22Rv1 (cell line): ENCODE results near the gene OR10J1.
"Not testable (repeated sequence)": the region's sequence is repeated elsewhere in the genome, so short reads cannot be mapped to it uniquely, and the experiment has no call there.

Experiments
- H3K27ac ChIP-seq: fragments of 450-650 bp; 2 replicates; pipeline ENCODE4 v1.5.1; 2017
- CTCF ChIP-seq: fragments of 450-650 bp; IDR thresholded peaks from 2 replicates; pipeline ENCODE4 v1.5.1; 2017; ENCODE audit warnings: mild to moderate bottlenecking
- ZFX ChIP-seq: fragments of 450-650 bp; IDR thresholded peaks from 2 replicates; pipeline ENCODE4 v1.6.1; 2017; ENCODE audit warnings: antibody characterized with exemption, borderline replicate concordance

The OR10J1 gene

GRCh38 chr1:159431904-159432303 is 7.6 kb upstream of the OR10J1 start, which contains the start of gene OR10J4:
OR10J4 (plus strand) TSS chr1:159432204.
- TF ChIP-seq CTCF (no peak), ZFX (no peak)
- no peak within 1 kb of the TSS for H3K27ac ChIP-seq

GRCh38 chr1:159436469-159436868 is 3.1 kb upstream of the OR10J1 start:
- no peak overlapping the region for H3K27ac ChIP-seq

GRCh38 chr1:159441360-159441759 is 1.8 kb downstream of the OR10J1 start:
- no peak for TF ChIP-seq CTCF
- TF ChIP-seq ZFX = no peak
- H3K27ac ChIP-seq = no peak overlapping the region

More at GRCh38 chr1:159436469-159436868, 3.1 kb upstream of the OR10J1 start:
- TF ChIP-seq ZFX (no peak), CTCF (no peak)

GRCh38 chr1:159442428-159442827 is 2.9 kb downstream of the OR10J1 start:
- no peak for TF ChIP-seq ZFX
- no peak for TF ChIP-seq CTCF

GRCh38 chr1:159443066-159443750 is 3.7 kb downstream of the OR10J1 start:
- TF ChIP-seq CTCF = no peak
- no peak for TF ChIP-seq ZFX
- no peak overlapping the region for H3K27ac ChIP-seq

More at GRCh38 chr1:159442428-159442827, 2.9 kb downstream of the OR10J1 start:
- no peak overlapping the region for H3K27ac ChIP-seq

- no peak overlapping the region for H3K27ac ChIP-seq
- TF ChIP-seq CTCF (no peak), ZFX (no peak)
These were observed 5.0 kb downstream of the OR10J1 start for GRCh38 chr1:159444511-159444910.

GRCh38 chr1:159448181-159448580 is 8.7 kb downstream of the OR10J1 start:
- TF ChIP-seq ZFX = no peak
- no peak for TF ChIP-seq CTCF
- H3K27ac ChIP-seq = no peak overlapping the region

- H3K27ac ChIP-seq = not testable (repeated sequence)
These were observed 10.1 kb downstream of the OR10J1 start for GRCh38 chr1:159449605-159450004.
